ENCODE data around the gene MTMR12.
A peak's percentile ranks its signal among the peaks of the same experiment; 100 is the strongest.

Gene MTMR12

GRCh38 chr5:32202394-32202793 is 110.3 kb downstream of the MTMR12 start:
- peaks cover 2% of the 10 kb centered on the region for H3K9me3 ChIP-seq (ENCODE audit: insufficient read depth, low read depth, low read length)
- peaks cover 0 to 5% of the 10 kb centered on the region in 2 experiments for H3K4me1 ChIP-seq (ENCODE audit: control insufficient read depth in 1 of 2, insufficient read depth in 2 of 2, low read length in 2 of 2)
- H3K79me1 ChIP-seq (ENCODE audit: low read length) = no peaks in the 10 kb centered on the region
- H4K91ac ChIP-seq (ENCODE audit: low read depth, low read length) = no peak overlapping the region
- no peak overlapping the region for H3K4me3 ChIP-seq (ENCODE audit: low read depth, low read length)
- no peak overlapping the region for H4K12ac ChIP-seq (ENCODE audit: low read depth, low read length)
- no peak overlapping the region for H2BK12ac ChIP-seq (ENCODE audit: low read length)
- H3K4me2 ChIP-seq (ENCODE audit: low read length) = no peak overlapping the region
- H3K14ac ChIP-seq (ENCODE audit: low read length) = no peak overlapping the region
- no peak overlapping the region for H2BK120ac ChIP-seq (ENCODE audit: insufficient read depth, low read length, poor library complexity)
- H3K27me3 ChIP-seq (ENCODE audit: insufficient read depth, low read length) = no peaks in the 10 kb centered on the region
- no peak overlapping the region for H2AK5ac ChIP-seq (ENCODE audit: low read length)
- H2AFZ ChIP-seq (ENCODE audit: insufficient read depth, low read length, poor library complexity) = no peak overlapping the region
- no peak overlapping the region for H3K4ac ChIP-seq (ENCODE audit: low read depth, low read length)
- no peaks in the 10 kb centered on the region for H3K36me3 ChIP-seq (ENCODE audit: control insufficient read depth in 1 of 2, insufficient read depth in 2 of 2, low read length in 2 of 2)
- no CpG with 5 or more reads among the region's 2 CpGs for WGBS (ENCODE audit: extremely low coverage, insufficient coverage, insufficient read length)
- no peaks in the 10 kb centered on the region for H3K79me2 ChIP-seq (ENCODE audit: control insufficient read depth, insufficient read depth, low read length, poor library complexity)
- no peak for DNase-seq
- no peak overlapping the region for H3K18ac ChIP-seq (ENCODE audit: low read length)
- H3K27ac ChIP-seq (ENCODE audit: low read depth, low read length) = no peak overlapping the region
- H3K9ac ChIP-seq (ENCODE audit: low read length) = no peak overlapping the region
- no peak overlapping the region for H2BK5ac ChIP-seq (ENCODE audit: low read depth, low read length, poor library complexity)
- no peak overlapping the region for H4K8ac ChIP-seq (ENCODE audit: low read depth, low read length)
- H3K23ac ChIP-seq (ENCODE audit: low read length) = no peak overlapping the region

- no peak overlapping the region for H4K12ac ChIP-seq (ENCODE audit: low read depth, low read length)
- no CpG with 5 or more reads among the region's 3 CpGs for WGBS (ENCODE audit: extremely low coverage, insufficient coverage, insufficient read length)
- H2BK5ac ChIP-seq (ENCODE audit: low read depth, low read length, poor library complexity) = no peak overlapping the region
- no peaks in the 10 kb centered on the region for H3K9me3 ChIP-seq (ENCODE audit: insufficient read depth, low read depth, low read length)
- H2AK5ac ChIP-seq (ENCODE audit: low read length) = no peak overlapping the region
- no peak overlapping the region for H3K4ac ChIP-seq (ENCODE audit: low read depth, low read length)
- H2BK12ac ChIP-seq (ENCODE audit: low read length) = no peak overlapping the region
- H3K9ac ChIP-seq (ENCODE audit: low read length) = no peak overlapping the region
- H2AFZ ChIP-seq (ENCODE audit: insufficient read depth, low read length, poor library complexity) = no peak overlapping the region
- H3K27ac ChIP-seq (ENCODE audit: low read depth, low read length) = no peak overlapping the region
- peak in 1 of 2 donors; percentile 95 for DNase-seq
- no peak overlapping the region for H3K23ac ChIP-seq (ENCODE audit: low read length)
- no peak overlapping the region for H3K4me2 ChIP-seq (ENCODE audit: low read length)
- H3K36me3 ChIP-seq (ENCODE audit: control insufficient read depth in 1 of 2, insufficient read depth in 2 of 2, low read length in 2 of 2) = no peaks in the 10 kb centered on the region
- no peaks in the 10 kb centered on the region for H3K79me1 ChIP-seq (ENCODE audit: low read length)
- H3K79me2 ChIP-seq (ENCODE audit: control insufficient read depth, insufficient read depth, low read length, poor library complexity) = no peaks in the 10 kb centered on the region
- H3K14ac ChIP-seq (ENCODE audit: low read length) = no peak overlapping the region
- H4K8ac ChIP-seq (ENCODE audit: low read depth, low read length) = no peak overlapping the region
- H3K27me3 ChIP-seq (ENCODE audit: insufficient read depth, low read length) = no peaks in the 10 kb centered on the region
- H2BK120ac ChIP-seq (ENCODE audit: insufficient read depth, low read length, poor library complexity) = no peak overlapping the region
- H3K18ac ChIP-seq (ENCODE audit: low read length) = no peak overlapping the region
- H4K91ac ChIP-seq (ENCODE audit: low read depth, low read length) = no peak overlapping the region
- no peak overlapping the region for H3K4me3 ChIP-seq (ENCODE audit: low read depth, low read length)
- peaks cover 0 to 5% of the 10 kb centered on the region in 2 experiments for H3K4me1 ChIP-seq (ENCODE audit: control insufficient read depth in 1 of 2, insufficient read depth in 2 of 2, low read length in 2 of 2)
Observed at GRCh38 chr5:32201122-32201753, 111.5 kb downstream of the MTMR12 start.

- H3K4me2 ChIP-seq (ENCODE audit: low read length) = no peak overlapping the region
- no peak overlapping the region for H4K12ac ChIP-seq (ENCODE audit: low read depth, low read length)
- H3K18ac ChIP-seq (ENCODE audit: low read length) = no peak overlapping the region
- no peak overlapping the region for H4K91ac ChIP-seq (ENCODE audit: low read depth, low read length)
- no peak overlapping the region for H2BK5ac ChIP-seq (ENCODE audit: low read depth, low read length, poor library complexity)
- no peaks in the 10 kb centered on the region for H3K79me2 ChIP-seq (ENCODE audit: control insufficient read depth, insufficient read depth, low read length, poor library complexity)
- H2AFZ ChIP-seq (ENCODE audit: insufficient read depth, low read length, poor library complexity) = no peak overlapping the region
- H3K9me3 ChIP-seq (ENCODE audit: insufficient read depth, low read depth, low read length) = no peaks in the 10 kb centered on the region
- H3K23ac ChIP-seq (ENCODE audit: low read length) = no peak overlapping the region
- DNase-seq = no peak
- no peaks in the 10 kb centered on the region for H3K4me1 ChIP-seq (ENCODE audit: control insufficient read depth in 1 of 2, insufficient read depth in 2 of 2, low read length in 2 of 2)
- no peaks in the 10 kb centered on the region for H3K27me3 ChIP-seq (ENCODE audit: insufficient read depth, low read length)
- H3K4me3 ChIP-seq (ENCODE audit: low read depth, low read length) = no peak overlapping the region
- H3K14ac ChIP-seq (ENCODE audit: low read length) = no peak overlapping the region
- H4K8ac ChIP-seq (ENCODE audit: low read depth, low read length) = no peak overlapping the region
- no CpG with 5 or more reads among the region's 6 CpGs for WGBS (ENCODE audit: extremely low coverage, insufficient coverage, insufficient read length)
- no peaks in the 10 kb centered on the region for H3K79me1 ChIP-seq (ENCODE audit: low read length)
- no peak overlapping the region for H3K9ac ChIP-seq (ENCODE audit: low read length)
- H2AK5ac ChIP-seq (ENCODE audit: low read length) = no peak overlapping the region
- H3K27ac ChIP-seq (ENCODE audit: low read depth, low read length) = no peak overlapping the region
- H2BK12ac ChIP-seq (ENCODE audit: low read length) = no peak overlapping the region
- H3K36me3 ChIP-seq (ENCODE audit: control insufficient read depth in 1 of 2, insufficient read depth in 2 of 2, low read length in 2 of 2) = no peaks in the 10 kb centered on the region
- H3K4ac ChIP-seq (ENCODE audit: low read depth, low read length) = no peak overlapping the region
- no peak overlapping the region for H2BK120ac ChIP-seq (ENCODE audit: insufficient read depth, low read length, poor library complexity)
Observed at GRCh38 chr5:32197032-32197431, 115.7 kb downstream of the MTMR12 start.

GRCh38 chr5:32195265-32195664 is 117.5 kb downstream of the MTMR12 start:
- no CpG with 5 or more reads among the region's 5 CpGs for WGBS (ENCODE audit: extremely low coverage, insufficient coverage, insufficient read length)
- Histone ChIP-seq H3K4me3 (ENCODE audit: low read depth, low read length) (no peak overlapping the region), H3K4me1 (ENCODE audit: control insufficient read depth in 1 of 2, insufficient read depth in 2 of 2, low read length in 2 of 2) (no peaks in the 10 kb centered on the region)

More at GRCh38 chr5:32195265-32195664, 117.5 kb downstream of the MTMR12 start:
- H4K8ac ChIP-seq (ENCODE audit: low read depth, low read length) = no peak overlapping the region
- H3K79me2 ChIP-seq (ENCODE audit: control insufficient read depth, insufficient read depth, low read length, poor library complexity) = no peaks in the 10 kb centered on the region
- H2AK5ac ChIP-seq (ENCODE audit: low read length) = no peak overlapping the region
- no peaks in the 10 kb centered on the region for H3K27me3 ChIP-seq (ENCODE audit: insufficient read depth, low read length)
- no peak overlapping the region for H2BK120ac ChIP-seq (ENCODE audit: insufficient read depth, low read length, poor library complexity)
- no peak overlapping the region for H2AFZ ChIP-seq (ENCODE audit: insufficient read depth, low read length, poor library complexity)
- H4K12ac ChIP-seq (ENCODE audit: low read depth, low read length) = no peak overlapping the region
- H3K23ac ChIP-seq (ENCODE audit: low read length) = no peak overlapping the region
- no peaks in the 10 kb centered on the region for H3K79me1 ChIP-seq (ENCODE audit: low read length)
- no peaks in the 10 kb centered on the region for H3K36me3 ChIP-seq (ENCODE audit: control insufficient read depth in 1 of 2, insufficient read depth in 2 of 2, low read length in 2 of 2)
- H3K14ac ChIP-seq (ENCODE audit: low read length) = no peak overlapping the region
- no peak for DNase-seq
- no peaks in the 10 kb centered on the region for H3K9me3 ChIP-seq (ENCODE audit: insufficient read depth, low read depth, low read length)
- H2BK5ac ChIP-seq (ENCODE audit: low read depth, low read length, poor library complexity) = no peak overlapping the region
- H4K91ac ChIP-seq (ENCODE audit: low read depth, low read length) = no peak overlapping the region
- no peak overlapping the region for H2BK12ac ChIP-seq (ENCODE audit: low read length)
- no peak overlapping the region for H3K27ac ChIP-seq (ENCODE audit: low read depth, low read length)
- no peak overlapping the region for H3K9ac ChIP-seq (ENCODE audit: low read length)
- H3K4me2 ChIP-seq (ENCODE audit: low read length) = no peak overlapping the region
- H3K18ac ChIP-seq (ENCODE audit: low read length) = no peak overlapping the region
- no peak overlapping the region for H3K4ac ChIP-seq (ENCODE audit: low read depth, low read length)

Measured in trophoblast cell (in vitro differentiated cells and primary cell).